Type B pancreatic cell (in vitro differentiated cells): ENCODE results near the gene DUSP28. TPM values are rescaled to one million over a fixed set of nuclear protein-coding genes. Genes with fewer than 3 reads are reported as not detected.

ENCODE experiments used
- DNase-seq: peaks from one replicate; pipeline ENCODE4 v3.0.0; 2021; ENCODE audit warnings: mixed read lengths; ENCODE audit not compliant: unreplicated experiment; ENCODE audit errors: extremely low spot score
- H3K27ac Mint-ChIP-seq: 2 replicates; pipeline ENCODE4 v1.8.0; 2021; ENCODE audit warnings: mild to moderate bottlenecking, mixed read lengths
- H3K27me3 Mint-ChIP-seq: 2 replicates; pipeline ENCODE4 v1.8.0; 2021; ENCODE audit warnings: mixed read lengths
- H3K36me3 Mint-ChIP-seq: 2 replicates; pipeline ENCODE4 v1.8.0; 2021; ENCODE audit warnings: mixed read lengths
- H3K4me1 Mint-ChIP-seq: one replicate; pipeline ENCODE4 v1.8.0; 2021; ENCODE audit warnings: mixed read lengths; ENCODE audit not compliant: unreplicated experiment
- H3K4me3 Mint-ChIP-seq: 2 replicates; pipeline ENCODE4 v1.8.0; 2021; ENCODE audit warnings: mild to moderate bottlenecking, mixed read lengths
- H3K9me3 Mint-ChIP-seq: 2 replicates; pipeline ENCODE4 v1.8.0; 2021; ENCODE audit warnings: mixed read lengths
- total RNA-seq: library from RNA; stranded (reverse); gene quantifications from 2 replicates; pipeline ENCODE4 v1.2.1, GENCODE V29; 2021; ENCODE audit warnings: low replicate concordance
- TF ChIP-seq, protein P1 (sequence below): fragments of 200-600 bp; sonication (generic); conservative IDR thresholded peaks from 2 replicates; pipeline ENCODE4 v1.5.0; 2021; ENCODE audit warnings: antibody characterized with exemption, mild to moderate bottlenecking

The DUSP28 gene
- total RNA-seq, 1 donor from 2014 or later: 4.3 TPM

- Mint-ChIP-seq H3K36me3 (peaks cover 13% of the 10 kb centered on the region), H3K9me3 (peaks cover 4% of the 10 kb centered on the region), H3K4me1 (peaks cover 18% of the 10 kb centered on the region), H3K27ac (no peak overlapping the region), H3K4me3 (no peak overlapping the region), H3K27me3 (no peaks in the 10 kb centered on the region)
- TF ChIP-seq, protein P1, sequence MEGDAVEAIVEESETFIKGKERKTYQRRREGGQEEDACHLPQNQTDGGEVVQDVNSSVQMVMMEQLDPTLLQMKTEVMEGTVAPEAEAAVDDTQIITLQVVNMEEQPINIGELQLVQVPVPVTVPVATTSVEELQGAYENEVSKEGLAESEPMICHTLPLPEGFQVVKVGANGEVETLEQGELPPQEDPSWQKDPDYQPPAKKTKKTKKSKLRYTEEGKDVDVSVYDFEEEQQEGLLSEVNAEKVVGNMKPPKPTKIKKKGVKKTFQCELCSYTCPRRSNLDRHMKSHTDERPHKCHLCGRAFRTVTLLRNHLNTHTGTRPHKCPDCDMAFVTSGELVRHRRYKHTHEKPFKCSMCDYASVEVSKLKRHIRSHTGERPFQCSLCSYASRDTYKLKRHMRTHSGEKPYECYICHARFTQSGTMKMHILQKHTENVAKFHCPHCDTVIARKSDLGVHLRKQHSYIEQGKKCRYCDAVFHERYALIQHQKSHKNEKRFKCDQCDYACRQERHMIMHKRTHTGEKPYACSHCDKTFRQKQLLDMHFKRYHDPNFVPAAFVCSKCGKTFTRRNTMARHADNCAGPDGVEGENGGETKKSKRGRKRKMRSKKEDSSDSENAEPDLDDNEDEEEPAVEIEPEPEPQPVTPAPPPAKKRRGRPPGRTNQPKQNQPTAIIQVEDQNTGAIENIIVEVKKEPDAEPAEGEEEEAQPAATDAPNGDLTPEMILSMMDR: no peak
- DNase-seq: peak; percentile 50
Measured at GRCh38 chr2:240555541-240556250, 4.5 kb upstream of the DUSP28 start.

GRCh38 chr2:240556553-240557100 lies 3.5 kb upstream of the DUSP28 start:
- Mint-ChIP-seq H3K27me3 (no peaks in the 10 kb centered on the region), H3K4me1 (peaks cover 23% of the 10 kb centered on the region), H3K4me3 (peak overlapping the region; percentile 70), H3K27ac (no peak overlapping the region), H3K36me3 (peaks cover 9% of the 10 kb centered on the region), H3K9me3 (peaks cover 4% of the 10 kb centered on the region)
- DNase-seq: peak; percentile 69
- TF ChIP-seq, protein P1: peak; percentile 63

GRCh38 chr2:240557101-240557751 lies 2.9 kb upstream of the DUSP28 start:
- no peaks in the 10 kb centered on the region for H3K9me3 Mint-ChIP-seq
- H3K27ac Mint-ChIP-seq: no peak overlapping the region
- no peaks in the 10 kb centered on the region for H3K27me3 Mint-ChIP-seq
- H3K4me1 Mint-ChIP-seq: peaks cover 26% of the 10 kb centered on the region
- peak; percentile 68 for DNase-seq
- peaks cover 6% of the 10 kb centered on the region for H3K36me3 Mint-ChIP-seq
- TF ChIP-seq, protein P1: no peak
- H3K4me3 Mint-ChIP-seq: peak overlapping the region; percentile 70

DNA sequence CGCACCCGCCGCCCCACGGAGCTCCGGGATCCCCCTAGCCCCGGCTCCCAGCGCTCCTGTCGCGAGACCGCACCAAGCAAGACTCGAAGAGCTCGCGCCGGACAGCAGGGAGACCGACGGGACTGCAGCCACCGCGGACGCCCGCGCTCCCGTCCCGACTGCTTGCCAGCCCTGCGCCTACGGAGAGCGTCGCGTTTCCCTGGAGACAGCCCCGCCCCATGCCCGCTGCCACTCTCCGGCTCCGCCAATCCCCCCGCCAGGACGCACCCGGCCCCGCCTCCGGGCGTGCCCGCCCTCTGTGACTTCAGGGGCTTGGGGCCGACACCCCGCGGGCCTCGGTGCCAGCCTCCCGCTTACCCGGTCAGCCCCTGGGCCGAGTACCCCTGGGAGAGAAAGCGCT lies 2.3 kb upstream of the DUSP28 start, which contains the start of gene ANKMY1:
TSS of gene ANKMY1 (minus strand) at position 181 of the 400 bp plus-strand sequence. CDS start 653 bp downstream, outside the sequence.
- Mint-ChIP-seq H3K27ac (no peak within 1 kb of the TSS), H3K27me3 (no peaks in the 10 kb centered on the region), H3K9me3 (no peaks in the 10 kb centered on the region), H3K4me1 (peaks cover 26% of the 10 kb centered on the region), H3K4me3 (peak within 1 kb of the TSS; percentile 83), H3K36me3 (peaks cover 6% of the 10 kb centered on the region)
- TF ChIP-seq, protein P1: no peak
- DNase-seq: peak; percentile 82

GRCh38 chr2:240558236-240558761 lies 1.9 kb upstream of the DUSP28 start:
- Mint-ChIP-seq H3K27ac (no peak overlapping the region), H3K36me3 (peaks cover 6% of the 10 kb centered on the region), H3K4me3 (peak overlapping the region; percentile 83), H3K9me3 (no peaks in the 10 kb centered on the region), H3K27me3 (no peaks in the 10 kb centered on the region), H3K4me1 (peaks cover 26% of the 10 kb centered on the region)
- TF ChIP-seq, protein P1: no peak
- peak; percentile 58 for DNase-seq
